T47D (cell line): Measurements from ENCODE around the gene CASK.

Experiments used
- DNase-seq, 2 experiments: peaks; one replicate each; pipeline versions ENCODE4 v3.0.0 to v3.0.0-alpha.2; 2011 to 2012; ENCODE audit warnings: low read depth in 1 of 2, low spot score in 1 of 2
- JUND ChIP-seq: IDR thresholded peaks from 2 replicates; pipeline ENCODE4 v1.6.1; 2012; ENCODE audit warnings: low read depth
- in situ Hi-C: cut with HindIII; loops from 2 replicates; pipeline ENCODE4 v1.10.0; 2016; ENCODE audit warnings: low sequenced_read_pairs, low pct_unique_long_range_greater_than_20kb

Gene CASK

DNA sequence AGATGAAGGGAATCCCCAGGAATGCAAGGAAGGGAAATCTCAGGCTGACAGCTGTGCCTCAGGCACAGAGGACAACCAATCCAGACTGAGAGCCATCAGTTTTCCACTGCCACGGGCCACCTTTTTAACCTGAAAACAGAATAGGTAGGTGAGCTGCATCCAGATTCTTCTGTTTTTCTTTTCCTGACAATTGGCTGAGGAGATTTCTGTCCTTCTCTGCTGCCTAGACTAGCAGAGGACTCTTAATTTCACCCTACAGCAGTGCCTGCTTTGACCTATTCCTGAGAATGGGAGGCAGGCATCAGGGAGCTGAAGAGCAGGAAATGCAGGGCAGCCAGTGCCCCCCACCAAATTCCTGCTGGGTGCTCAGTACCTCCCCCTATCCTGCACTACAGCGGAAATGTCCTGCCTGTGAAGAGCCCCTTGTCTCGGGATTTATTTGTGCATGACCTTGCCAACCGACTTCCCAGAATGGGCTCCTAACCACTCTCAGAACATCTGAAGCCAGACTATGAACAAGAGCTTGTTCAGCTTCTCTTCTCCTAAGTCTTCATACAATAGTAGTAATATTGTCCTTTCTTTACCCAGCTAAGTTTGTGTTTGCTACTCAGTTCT lies 65.1 kb downstream of the CASK start:
- DNase-seq, result no peak
- in situ Hi-C loops, result no loop called here
- no peak for TF ChIP-seq JUND

DNA sequence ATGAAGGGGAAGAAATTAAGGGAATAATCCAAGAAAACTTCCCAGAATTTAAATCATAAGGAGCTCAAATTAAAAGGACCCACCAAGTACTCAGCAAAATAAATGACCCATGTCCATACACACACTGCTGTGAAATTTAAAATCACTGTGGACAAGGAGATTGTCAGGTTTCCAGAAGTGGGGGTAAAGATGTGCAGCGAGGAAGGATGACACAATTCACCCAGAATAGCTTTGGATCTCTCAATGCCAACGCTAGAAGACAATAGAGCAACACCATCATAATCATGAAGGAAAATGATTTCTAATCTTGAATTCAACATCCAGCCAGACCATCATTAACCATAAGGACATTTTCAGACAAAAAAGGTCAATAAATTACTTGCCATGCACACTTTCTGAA lies 65.7 kb downstream of the CASK start:
- DNase-seq, result no peak
- TF ChIP-seq JUND, result no peak
- in situ Hi-C loops, result no loop called here

DNA sequence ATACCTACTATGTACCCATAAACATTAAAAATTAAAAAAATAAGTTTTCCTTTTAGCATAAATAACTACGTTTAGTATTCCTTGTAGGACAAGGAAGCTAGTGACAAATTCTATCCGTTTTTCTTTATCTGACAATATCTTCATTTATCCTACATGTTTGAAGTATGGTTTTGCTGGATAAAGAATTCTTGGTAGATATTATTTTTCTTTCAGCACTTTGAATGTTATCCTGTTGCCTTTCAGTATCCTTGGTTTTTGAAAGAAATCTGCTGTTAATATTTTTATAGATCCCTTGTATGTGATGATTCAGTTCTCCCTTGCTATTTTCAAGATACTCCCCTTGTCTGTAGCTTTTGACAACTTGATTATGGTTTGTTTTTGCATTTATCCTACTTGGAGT lies 76.6 kb downstream of the CASK start:
- DNase-seq, result no peak
- TF ChIP-seq JUND, result no peak
- in situ Hi-C loops, result no loop called here

DNA sequence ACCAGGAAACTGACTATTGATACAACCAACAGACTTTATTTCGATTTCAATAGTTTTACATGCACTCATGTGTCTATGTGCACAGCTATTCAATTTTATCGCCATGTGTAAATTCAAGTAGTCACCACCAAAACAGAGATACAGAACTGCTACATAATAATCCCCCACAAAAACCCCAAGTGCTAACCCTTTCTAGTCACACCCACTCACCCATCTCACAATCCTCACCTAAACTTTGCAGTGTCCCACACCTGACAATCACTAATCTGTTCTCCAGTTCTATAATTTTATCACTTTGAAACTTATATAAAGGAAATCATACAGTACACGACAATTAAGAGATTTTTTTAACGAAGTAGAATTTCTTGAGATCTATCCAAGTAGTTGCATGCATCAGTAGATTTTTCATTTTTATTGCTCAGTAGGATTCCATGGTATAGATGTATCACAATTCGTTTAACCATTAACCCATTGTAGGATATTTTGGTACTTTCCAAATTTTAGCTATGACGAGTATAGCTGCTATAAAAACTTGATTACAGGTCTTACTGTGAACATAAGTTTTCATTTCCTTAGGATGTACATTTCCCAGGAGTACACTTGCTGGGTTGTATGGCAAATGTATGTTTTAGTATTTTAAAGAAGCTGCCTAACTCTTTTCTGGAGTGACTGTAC lies 85.9 kb downstream of the CASK start:
- no peak for DNase-seq
- in situ Hi-C loops, result no loop called here
- no peak for TF ChIP-seq JUND

DNA sequence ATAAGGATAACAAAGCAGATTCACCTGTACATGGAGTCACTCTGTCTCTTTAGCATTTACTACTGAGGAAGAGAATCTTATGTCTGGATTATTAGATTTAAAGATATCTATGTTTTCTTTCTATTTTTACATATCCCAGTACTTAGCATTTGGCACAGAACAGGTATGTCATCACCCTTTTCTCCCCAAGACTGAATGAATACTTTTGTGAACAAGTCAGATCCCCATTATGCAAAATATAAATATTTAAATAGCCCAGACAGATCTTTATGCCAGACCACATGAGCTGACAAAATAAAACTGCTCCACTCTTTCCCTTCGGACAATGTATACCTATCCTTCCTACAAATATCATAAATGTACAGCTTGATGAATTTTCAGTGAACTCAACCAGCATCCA lies 94.5 kb downstream of the CASK start:
- in situ Hi-C loops, result no loop called here
- DNase-seq, result no peak
- TF ChIP-seq JUND, result no peak

DNA sequence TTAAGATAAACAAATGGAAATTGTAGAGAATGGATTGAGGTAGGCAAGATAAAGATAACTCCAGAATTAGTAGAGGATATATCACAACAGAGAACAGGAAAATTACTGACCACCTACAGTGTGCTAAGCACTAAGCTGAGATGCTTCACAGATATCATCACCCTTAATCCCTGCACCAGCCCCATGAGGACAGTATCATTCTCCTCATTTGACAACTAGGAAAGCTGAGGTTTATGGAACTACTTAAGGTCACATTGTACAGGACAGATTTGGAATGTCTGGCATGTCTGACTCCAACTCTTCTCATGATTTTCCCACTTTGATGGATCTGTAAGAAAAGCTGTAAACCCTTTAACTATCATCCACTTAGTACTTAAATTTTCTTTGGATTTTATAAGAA lies 95.5 kb downstream of the CASK start:
- in situ Hi-C loops, result no loop called here
- TF ChIP-seq JUND, result no peak
- no peak for DNase-seq

DNA sequence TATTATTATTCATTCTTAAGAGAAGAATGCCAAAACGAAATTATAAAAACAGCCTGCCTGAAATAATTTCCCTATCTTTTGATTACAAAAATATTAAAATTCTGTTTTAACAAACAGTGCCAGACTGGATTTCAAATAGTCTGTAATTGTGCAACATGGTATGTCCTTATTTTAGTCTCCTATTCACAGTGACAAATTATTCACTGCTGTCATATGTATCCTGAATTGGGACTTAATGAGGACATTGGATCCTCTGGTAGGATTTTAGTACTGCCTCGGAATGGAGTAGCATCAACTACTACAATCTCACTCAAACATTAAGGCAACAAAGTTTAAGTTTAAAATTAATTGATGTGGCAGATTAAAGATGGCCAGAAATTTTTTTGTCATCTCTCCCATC lies 97.6 kb downstream of the CASK start:
- in situ Hi-C loops, result no loop called here
- TF ChIP-seq JUND, result no peak
- no peak for DNase-seq

DNA sequence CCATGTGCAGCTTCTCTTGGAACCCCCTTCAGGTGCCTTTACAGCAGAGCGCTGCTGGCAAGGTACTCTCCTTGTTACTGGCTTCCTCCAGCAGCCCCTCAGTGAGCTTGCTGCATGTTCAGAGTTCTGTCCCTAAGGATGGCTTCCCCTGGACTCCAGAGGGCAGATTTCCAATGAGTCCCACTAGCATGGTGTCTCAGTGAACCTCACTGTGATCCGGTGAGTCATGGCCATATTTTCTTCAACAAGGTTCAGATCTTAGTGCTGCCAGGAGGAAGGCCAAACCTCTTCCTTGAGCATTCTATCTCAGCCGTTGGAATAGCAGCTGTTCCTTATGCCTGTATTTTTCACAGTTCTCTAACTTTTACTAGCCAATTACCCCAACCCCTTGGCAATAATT lies 98.8 kb downstream of the CASK start:
- no peak for TF ChIP-seq JUND
- DNase-seq, result no peak
- in situ Hi-C loops, result no loop called here

DNA sequence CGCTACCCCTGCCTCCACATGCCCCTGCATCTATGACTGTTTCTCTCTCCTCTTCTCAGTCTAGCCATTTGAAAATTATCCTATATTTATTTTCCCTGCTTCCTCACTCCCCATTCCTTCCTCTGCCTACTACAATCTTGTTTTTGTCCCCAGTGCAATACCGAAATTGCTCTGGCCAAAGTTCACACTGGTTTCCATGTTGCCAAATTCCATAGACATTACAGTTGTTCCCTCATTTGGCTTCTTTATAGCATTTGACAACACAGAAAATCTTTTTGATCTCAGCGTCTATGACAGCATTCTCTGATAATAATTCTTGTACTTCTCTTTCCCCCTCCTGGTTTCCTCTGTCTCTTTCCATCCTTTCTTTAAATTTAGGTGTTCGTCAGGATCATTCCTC lies 100.0 kb downstream of the CASK start:
- in situ Hi-C loops, result no loop called here
- TF ChIP-seq JUND, result no peak
- DNase-seq, result no peak

DNA sequence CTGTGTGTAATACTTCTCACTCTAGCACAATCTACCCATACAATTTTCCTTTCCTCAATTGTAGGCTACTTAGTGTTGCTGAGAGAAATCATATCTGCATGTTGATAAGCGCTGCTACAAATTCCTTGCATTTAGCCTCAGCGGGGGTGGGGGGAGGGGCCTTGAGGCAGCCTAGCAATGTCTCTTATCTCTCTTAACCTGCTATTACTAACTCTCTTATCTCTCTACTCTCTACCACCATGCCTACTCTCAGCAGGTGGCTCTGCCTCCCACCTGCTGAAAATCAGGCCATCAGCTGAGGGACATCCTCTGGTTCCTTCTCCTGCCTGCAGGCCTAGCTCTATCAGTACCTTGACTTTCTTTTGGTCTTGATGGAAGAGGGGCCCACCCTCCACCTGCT lies 100.5 kb downstream of the CASK start:
- in situ Hi-C loops, result no loop called here
- TF ChIP-seq JUND, result no peak
- no peak for DNase-seq

DNA sequence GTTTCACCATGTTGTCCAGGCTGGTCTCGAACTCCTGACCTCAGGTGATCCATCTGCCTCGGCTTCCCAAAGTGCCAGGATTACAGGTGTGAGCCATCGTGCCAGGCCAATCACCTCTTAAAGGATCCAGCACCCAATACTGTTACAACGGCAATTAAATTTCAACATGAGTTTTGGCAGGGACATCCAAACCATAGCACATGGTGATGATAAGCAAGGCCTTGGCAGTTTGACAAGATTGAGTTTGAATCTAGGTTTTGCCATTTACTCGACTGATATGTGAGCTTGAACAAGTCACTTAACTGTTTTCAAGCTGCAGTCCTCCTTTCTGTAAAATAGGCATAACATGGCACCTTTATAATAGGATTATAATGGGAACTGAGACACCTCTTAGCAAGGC lies 115.3 kb downstream of the CASK start:
- in situ Hi-C loops, result no loop called here

DNA sequence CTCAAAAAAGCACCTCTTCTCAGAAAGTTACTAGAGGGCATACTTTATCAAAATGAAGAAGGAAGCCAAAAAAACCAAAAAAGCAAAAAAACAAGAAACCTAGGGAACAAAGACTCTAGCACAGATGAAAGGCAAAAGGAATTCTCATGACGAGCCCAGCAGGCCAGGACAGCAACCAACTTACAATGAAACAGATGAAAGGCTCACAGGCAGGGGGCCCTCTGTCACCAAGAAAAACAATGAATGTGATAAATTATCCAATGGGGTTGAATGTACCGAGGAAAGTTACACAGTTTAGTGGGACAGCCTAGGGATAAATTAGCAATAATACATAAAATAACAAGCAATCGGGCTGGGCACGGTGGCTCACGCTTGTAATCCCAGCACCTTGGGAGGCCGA lies 120.4 kb downstream of the CASK start:
- DNase-seq, result peak in 1 of 2 experiments; percentile 19
- no peak for TF ChIP-seq JUND
- in situ Hi-C loops, result no loop called here

More for the DNA sequence above, 115.3 kb downstream of the CASK start:
- DNase-seq, result no peak
- TF ChIP-seq JUND, result no peak

DNA sequence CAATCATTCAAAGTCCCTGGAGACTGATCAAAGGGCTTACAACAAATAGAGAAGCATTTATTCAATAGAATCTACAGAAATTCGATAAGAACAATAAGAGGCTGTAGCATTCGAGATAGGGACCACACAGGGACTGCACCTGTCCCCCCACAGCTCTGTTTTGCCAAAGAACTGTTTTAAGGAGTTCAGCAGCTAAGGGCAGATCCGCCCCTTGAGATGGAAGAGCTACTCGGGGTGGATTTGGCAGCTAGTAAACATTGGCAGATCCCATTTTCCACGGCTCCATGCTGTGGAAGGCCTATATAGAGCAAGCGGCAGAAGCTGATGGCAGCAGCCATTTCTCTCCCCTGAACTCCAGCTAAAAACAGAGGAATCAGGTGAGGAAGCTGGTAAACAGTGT lies 123.7 kb downstream of the CASK start:
- no peak for TF ChIP-seq JUND
- in situ Hi-C loops, result no loop called here
- no peak for DNase-seq

DNA sequence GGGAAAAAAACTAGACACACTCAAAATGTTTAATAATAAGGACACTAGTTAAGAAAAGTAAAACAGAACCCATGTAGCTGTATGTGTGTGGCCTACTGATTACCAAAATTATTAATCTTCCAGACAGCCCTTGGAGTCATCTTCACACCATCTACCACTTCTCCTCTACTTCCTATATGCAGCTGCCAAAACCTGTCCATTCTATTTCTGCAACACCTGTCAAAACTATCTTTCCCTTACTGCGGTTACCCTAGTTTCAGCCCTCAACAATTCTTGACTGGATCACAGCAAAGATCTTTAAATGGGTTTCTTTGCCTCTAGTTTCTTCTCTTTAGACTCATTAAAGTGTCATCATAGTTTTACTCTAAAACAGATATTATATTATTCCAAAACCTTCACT lies 126.8 kb downstream of the CASK start:
- in situ Hi-C loops, result no loop called here
- DNase-seq, result no peak
- no peak for TF ChIP-seq JUND
